T-helper 2 cell (primary cell): Measurements from ENCODE around the gene PRPF6.
"Not testable (repeated sequence)": the region's sequence is repeated elsewhere in the genome, so short reads cannot be mapped to it uniquely, and the experiment has no call there.

Source experiments
- DNase-seq, 5 experiments: peaks; one replicate each; pipeline versions ENCODE4 v3.0.0 to v3.0.0-alpha.2; 2012 to 2022

The PRPF6 gene

DNA sequence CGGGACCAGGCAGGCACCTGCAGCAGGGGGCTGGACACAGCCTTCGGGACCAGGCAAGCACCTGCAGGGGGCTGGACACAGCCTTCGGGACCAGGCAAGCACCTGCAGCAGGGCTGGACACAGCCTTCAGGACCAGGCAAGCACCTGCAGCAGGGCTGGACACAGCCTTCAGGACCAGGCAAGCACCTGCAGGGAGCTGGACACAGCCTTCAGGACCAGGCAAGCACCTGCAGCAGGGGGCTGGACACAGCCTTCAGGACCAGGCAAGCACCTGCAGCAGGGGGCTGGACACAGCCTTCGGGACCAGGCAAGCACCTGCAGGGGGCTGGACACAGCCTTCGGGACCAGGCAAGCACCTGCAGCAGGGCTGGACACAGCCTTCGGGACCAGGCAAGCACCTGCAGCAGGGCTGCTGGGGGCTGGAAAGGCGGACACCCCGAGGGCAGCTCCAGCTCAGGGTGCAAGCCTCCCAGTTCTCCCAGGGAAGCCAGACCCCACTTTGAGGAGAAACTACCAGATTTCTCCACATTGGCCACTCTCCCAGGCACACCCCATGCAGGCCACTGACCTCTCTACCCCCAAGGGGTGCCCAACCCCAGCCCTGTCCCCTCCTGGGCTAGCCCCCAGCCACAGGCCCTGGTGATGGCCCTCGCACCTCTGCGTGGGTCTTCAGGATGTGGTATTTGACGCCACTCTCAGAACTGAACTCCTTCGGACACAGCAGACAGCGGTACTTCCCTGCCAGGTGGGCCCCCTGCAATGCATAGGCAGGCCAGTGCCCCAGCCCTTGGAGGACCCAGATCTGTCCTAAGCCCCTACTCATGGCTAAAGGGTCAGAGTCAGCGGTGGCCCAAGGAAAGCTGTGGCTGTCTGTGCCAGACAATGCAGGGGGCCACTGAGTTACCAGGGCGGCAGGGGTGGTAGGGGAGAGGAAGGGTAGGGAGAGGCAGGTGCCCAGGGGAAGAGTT lies 20.0 kb upstream of the PRPF6 start:
- not testable (repeated sequence) for DNase-seq

DNA sequence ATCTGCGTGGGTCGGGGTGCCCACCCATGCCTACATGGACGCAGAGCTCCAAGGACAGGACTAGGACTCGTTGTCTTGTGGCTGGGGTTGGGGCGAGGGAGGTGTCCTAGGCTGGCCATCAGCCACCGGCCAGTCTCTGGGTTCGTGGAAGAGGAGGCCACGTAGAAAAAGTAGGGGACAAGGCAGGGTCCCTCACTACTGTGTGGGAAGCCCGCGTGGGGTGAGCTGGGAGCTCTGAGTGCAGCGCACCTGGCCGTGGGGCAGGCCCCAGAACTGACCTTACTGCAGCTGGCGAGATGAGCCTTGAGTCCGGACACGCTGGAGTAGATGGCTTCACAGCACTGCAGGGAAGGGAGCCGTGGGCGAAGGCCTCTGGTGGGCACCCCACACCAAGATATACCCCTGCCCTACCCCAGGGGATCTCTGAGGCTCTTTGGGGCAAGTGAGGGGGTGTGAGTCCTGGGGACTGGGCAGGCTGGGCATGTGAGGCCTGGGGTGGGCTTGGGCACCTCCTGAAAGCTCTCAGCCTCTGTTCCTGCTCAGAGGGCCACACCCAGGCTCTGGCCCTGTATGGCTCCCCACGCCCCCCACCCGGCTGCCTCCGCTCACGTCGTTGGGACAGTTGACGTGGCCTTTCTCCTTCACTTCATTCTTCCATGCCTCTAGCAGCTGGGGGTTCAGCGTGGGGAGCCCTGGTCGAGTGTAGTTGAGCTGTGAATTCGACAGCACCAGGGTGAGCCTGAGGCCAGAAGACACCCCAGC lies 19.1 kb upstream of the PRPF6 start:
- DNase-seq, result no peak

DNA sequence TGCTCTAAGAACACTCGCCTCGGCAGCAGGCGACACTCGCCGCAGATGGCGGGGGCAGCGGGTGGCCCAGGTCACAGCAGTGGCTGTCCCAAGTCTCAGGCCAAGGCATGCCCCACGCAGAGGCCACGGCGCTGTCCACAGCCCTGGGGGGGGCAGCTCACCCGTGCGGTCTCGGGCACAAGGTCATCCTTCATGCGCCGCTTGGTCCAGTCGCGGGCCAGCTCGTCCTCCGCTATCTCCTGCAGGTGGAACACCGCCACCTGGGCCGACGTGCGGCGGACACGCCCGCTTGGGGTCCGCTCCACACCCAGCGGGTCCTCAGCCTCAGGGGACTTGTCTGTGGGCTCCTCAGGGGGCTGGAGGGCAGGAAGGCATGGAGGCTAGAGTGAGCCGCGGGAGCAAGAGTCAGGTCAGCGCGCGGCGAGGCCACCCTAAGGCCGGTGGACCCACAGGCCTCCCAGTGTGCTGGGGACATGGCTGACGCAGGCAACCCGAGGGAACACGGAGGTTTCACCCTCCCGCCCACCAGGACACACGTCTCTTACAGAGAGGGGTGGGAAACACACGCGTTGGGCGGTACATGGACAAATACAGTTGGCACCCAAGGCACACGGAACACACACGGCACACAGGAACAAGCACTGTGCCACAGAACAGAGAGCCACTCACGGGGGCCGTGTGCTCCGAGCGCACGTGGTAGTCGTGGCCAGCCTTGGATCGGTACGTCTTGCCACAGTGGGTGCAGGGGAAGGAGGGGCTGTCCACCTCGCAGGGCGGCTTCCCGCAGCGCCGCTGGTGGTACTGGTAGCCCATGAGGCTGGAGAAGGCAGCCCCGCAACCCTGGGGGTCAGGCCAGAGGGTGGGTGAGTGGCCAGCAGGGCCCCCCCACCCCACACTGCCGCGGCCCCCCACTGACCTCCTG lies 18.2 kb upstream of the PRPF6 start:
- DNase-seq, result no peak

DNA sequence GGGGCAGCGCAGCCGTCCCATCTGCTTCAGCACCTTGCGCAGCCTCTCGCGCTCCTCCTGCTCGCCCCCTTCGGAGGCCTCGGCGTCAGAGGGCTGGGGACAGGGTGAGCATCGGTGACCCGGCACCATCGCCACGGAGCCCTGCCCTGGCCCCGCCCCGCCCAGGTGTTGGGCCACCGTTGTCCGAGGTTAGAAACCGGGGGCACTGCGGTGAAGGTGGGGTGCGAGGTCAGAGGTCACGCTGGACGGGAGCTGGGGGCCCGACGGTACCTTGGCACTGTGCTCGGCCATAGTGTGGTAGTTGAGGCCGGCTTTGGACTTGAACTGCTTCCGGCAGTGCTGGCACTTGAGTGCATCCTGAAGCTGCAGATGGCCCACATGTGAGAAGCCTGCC lies 17.6 kb upstream of the PRPF6 start:
- peak in 1 of 5 experiments; percentile 1 for DNase-seq

DNA sequence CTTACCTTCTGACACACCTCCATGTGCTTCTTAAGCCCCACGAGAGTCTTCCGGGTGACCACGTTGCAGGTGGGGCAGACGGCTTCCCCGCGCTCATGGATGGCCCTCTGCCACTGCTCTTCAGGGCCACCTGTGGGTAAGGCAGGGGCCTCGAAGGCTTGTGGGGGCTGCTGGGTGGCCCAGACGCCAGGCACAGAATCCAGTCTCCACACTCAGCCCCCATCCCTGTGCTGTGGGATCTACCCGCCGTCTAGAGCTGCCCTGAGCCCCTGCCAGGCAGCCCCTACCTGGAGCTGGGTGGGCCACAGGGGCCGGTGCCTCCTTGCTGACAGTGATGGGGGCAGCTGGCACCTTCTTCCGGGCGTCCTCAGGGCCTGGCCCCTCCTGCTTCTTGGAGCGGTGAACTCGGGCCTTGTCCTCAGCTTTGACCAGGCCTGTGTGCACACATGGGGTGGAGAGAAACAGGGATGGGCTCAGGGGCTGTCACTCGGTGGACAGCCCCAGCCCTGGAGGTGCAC lies 17.1 kb upstream of the PRPF6 start:
- DNase-seq, result no peak

DNA sequence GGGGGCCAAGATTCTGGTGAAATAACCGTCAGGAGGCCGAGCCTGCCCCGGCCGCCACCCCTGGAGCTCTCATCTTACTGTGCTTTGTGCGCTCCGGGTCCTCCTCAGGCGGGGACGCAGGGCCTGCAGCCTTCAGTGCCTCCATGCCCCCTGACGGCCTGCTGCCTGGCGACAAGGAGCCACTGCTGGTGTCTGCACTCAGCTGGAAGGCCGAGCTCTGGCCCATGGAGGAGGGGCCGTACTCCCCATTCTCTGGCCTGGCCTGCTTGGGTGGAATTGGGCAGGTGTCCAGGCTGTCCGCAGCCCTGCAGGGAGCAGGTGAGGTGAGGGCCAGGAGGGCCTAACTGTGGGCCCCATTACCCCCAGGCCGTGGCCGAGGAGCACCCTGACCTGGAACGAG lies 16.5 kb upstream of the PRPF6 start:
- DNase-seq, result peak in 1 of 5 experiments; percentile 1

DNA sequence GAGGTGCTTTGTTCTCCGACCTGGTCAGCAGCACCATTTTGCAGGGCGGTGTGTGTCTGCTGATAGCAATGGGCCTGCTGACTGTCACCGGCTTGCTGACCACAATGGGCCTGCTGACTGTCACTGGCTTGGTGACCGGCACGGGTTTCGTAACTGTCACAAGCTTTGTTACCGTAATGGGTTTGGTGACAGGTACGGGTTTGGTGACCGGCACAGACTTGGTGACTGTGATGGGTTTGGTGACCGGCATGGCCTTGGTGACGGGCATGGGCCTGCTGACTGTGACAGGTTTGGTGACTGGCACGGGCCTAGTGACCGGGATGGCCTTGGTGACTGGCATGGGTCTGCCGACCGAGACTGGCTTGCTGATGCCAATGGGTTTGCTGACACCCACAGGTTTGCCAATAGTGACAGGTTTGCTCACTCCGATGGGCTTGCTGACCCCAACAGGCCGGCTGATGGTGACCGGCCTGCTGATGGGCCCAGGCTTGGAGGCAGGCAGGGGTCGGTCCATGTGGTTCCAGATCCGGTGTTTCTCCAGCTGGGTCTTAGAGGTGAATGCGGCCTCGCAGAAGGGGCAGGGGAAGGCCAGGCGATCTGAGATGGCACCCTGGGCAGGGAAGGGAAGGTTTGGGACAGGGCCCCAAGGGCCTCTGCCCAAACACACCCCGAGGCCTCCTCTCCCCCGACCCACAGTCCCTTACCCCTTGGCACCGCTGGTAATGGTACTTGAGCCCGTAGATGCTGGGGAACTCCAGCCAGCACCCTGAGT lies 14.6 kb upstream of the PRPF6 start:
- no peak for DNase-seq

DNA sequence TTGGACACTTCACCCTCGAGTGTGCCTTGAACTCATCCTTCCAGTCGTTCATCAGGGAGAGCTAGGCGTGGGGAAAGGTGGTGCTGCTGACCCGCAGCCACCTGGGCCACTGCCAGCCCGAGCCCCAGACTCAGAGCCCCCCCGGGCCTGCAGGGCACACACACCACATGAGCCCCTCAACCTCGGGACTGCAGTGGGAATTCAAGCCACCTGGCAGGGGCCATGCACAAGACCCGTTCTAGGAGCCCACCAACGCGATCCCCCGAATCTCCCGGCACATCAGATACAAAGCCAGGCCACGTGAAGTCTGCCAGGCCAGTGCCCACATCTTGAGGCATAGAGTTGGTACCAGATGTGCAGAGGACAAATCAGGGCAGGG lies 14.0 kb upstream of the PRPF6 start:
- no peak for DNase-seq

DNA sequence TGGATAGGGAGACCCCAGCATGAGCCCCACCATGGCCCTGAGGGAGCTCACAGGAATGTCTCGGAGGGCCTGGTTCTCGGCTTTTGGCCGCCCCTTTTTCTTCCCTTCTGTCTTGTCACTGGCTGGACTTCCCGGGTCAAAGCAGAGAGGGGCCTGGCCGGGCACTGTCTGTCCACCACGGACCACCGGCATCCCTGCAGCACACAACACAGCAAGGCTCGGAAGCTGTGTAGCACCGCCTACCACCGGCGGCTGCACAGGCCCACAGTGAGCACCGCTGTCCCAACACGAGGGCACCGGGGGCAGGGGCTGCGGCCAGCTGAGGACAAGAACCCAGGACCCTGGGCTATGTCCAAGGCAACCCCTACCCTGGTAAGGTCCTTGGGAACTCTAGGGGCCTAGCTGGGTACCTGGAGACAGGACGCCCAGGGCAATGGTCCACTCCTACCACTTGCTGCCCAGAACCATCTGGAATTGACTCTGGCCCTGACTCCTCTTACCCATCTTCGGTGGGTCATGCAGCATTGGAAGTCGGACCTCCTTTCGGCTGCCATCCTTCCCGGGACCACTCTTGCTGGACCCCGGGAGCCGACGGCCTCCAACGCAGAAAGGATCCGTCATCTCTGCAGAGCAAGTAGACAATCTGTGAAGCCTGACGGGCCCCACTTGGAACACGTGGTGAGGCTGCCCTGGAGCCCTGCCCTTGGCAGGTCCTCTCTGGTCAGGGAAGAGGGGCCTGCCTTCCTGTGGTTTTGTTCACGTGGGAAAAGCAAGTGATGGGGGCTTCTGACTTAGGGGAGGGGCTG lies 13.4 kb upstream of the PRPF6 start:
- DNase-seq, result no peak

DNA sequence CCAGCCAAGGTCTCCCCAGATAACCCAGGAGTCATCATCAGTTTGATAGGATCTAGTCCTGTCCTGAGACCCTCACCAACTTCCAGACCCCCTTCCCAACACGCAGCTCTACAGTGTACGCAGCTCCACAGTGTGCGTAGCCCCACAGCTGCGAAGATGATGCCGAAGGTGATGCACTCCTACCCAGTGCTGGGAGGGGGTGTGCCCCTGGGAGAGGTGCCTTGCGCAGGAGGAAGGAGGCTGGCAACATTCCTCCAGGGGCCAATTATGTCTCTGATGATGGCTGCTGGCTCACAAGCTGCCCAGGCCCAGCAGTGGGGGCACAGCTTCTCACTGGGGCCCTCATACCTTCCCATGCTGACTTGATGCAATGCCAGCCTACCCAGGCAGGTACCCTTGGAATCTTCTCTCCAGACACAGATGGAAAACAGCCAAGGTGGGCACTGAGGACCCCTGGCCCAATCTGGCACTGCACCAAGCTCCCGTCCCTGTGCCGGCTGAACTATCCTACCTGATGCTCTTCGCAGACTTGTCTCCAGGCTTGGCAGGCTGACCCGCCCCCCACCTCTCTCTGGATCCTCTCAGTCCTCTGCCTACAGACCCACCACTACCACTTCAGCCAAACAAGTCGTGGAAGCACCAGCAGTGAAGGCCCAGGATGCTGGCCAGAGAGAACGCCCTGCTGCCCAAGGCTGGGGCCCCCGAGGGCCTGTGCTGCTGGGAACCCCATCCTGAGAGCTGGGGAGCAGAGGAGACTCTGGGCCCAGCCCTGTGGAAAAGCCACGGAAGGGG lies 12.6 kb upstream of the PRPF6 start:
- DNase-seq, result no peak

DNA sequence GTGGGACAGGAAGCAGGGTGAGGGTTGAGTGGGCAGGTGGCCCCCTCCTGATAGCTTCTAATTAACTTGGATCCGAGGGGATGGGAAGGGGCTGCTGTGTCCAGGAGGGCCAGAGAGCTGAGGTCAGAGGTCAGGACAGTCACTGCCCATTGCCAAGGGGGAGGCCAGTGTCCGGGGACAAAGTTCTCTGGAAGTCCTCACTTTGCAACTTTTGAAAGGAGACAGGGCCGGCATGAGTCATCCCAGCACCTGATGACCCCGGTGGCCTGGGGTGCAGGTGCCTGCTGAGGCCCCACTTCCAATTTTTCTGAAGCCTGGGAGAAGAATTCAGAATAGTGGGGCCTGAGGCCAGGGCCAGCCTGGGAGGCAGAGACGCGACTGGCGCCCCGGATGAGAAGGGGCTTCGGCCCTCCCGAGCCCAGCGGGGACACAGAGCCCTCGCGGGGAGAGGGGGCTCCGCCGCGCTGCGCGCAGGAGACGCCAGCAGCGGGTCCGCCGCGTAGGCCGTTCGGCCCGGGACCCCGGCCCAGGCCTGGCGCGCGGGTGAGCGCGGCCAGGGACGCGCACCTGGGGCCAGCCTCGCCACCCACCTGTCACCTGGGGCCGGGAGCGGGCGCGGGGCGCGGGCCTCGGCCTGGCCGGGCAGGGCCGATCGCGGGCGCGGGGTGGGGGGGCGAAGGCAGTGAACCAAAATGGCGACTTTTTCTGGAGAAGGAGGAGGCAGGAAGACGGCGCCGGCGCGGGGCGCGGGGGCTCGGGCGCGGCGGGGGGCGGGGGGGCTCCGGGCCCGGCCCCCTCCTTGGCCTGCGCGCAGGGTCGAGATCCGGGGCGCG lies 11.8 kb upstream of the PRPF6 start:
- peak in 2 of 5 experiments; percentile 31 to 40 for DNase-seq

DNA sequence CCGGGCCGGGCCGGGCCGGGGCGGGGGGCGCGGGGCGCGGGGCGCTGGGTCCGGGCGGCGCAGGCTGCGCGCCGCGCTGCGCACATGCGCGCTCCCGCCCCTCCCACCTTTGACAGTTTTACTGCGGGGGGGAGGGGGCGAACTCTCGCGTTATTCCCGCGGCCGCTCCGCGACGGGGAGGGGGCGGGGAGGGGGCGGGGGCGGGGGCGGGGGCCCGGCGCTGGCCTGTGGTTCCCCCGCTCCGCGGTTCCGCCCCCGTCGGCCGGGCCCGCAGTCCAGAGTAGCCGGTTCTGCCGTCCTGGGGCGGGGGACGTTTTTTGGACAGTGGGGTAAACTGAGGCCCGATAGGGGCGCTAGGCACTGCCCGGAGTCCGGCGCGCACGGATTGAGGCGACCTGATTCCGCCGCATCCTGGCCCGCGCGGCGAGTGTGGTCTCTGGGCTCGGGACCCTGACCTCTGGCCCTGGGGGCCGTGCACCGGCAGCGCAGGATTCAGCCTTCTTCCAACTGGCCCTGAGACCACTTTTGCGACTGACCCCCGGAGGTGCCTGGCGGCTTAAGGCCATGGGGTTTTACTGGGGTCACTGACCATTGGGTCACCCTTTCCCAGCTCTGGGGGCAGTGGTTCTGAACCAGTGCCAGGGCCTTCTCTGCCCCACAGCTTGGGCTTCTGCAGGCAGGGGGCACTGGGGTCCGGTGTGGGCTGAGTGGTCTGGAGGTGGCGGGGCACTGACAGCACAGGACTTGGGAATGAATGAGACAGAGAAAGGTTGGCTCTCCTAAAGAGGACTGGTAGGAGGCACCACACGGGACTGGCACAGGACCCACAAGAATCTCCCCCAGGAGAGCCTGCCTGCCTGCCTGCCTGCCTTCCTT lies 10.9 kb upstream of the PRPF6 start, which contains the start of gene ZNF512B:
TSS of gene ZNF512B (minus strand) at position 93 of the 876 bp plus-strand sequence. CDS start 1,980 bp downstream, outside the sequence.
- DNase-seq, result peak in 3 of 5 experiments; percentile 28 to 83 (median 62)

DNA sequence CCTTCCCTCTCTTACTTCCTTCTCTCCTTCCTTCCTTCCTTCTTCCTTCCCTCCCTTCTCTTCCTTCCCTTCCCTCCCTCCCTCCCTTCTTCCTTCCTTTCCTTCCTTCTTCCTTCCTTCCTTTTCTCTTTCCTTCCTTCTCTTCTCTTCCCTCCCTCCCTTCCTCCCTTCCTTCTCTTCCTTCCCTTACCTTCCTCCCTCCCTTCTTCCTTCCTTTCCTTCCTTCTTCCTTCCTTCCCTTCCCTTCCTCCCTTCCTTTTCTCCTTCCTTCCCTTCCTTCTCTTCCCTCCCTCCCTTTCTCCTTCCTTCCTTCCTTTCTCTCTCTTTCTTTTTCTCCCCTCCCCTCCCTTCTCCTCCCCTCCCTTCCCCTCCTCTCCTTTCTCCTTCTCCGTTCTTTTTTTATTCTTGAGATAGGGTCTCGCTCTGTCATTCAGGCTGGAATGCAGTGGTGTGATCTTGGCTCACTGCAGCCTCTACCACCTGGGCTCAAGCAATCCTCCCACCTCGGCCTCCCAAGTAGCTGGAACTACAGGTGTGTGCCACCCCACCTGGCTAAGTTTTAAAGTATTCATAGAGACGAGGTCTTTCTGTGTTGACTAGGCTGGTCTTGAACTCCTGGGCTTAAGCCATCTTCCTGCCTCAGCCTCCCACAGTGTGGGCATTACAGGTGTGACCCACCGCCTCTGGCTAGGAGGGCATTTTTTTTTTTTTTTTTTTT lies 10.1 kb upstream of the PRPF6 start:
- no peak for DNase-seq

DNA sequence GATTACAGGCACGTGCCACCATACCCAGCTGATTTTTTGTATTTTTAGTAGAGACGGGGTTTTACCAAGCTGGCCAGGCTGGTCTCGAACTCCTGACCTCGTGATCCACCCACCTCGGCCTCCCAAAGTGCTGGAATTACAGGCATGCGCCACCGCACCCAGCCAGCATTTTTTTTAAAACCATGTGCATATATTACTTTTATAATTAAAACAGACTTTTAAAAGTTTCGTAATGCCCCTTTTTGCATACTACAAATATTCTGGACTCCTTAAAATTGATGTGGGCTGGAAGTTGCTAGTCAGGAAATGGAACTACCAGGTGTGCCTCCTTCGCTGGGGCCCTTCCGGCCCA lies 9.0 kb upstream of the PRPF6 start:
- not testable (repeated sequence) for DNase-seq

DNA sequence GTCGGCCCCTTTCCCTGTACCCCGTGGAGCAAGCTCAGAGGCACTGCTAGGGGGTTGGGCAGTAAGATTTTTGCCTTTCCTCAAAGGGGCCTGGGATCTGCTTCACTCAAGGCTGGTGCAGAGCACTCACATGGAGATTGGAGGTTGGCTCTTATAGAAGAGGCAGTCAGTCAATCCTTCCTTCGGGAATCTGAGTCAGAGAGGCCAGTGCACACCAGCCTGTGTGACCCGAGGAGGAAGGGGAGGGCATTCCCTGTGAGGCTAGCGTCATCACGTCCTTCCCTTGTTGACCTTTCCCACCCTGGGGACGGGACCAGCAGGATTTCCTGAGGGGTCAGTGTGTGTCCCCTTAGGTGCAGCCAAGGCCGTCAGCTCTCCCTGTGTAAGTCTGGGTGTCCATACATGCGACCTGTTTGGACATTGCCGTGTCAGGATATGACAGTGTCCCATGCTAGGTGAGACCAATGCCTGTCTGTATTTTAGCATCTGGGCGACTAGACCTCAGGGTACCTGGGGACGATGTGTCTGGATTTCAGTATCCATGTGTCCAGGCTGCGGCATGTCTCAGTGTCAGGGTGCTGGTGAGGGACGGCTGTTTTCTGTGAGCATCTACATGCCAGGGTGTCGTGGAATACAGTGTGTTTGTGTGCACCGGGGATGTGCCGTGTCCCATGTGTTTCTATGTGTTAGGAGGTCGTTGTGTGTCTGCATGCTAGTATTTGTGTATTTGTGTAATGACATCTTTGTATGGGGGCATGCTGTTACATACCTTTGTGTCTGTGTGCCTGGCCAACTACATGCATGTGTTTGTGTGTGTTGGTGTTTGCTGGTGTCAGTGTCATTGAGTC lies 8.4 kb upstream of the PRPF6 start:
- no peak for DNase-seq

DNA sequence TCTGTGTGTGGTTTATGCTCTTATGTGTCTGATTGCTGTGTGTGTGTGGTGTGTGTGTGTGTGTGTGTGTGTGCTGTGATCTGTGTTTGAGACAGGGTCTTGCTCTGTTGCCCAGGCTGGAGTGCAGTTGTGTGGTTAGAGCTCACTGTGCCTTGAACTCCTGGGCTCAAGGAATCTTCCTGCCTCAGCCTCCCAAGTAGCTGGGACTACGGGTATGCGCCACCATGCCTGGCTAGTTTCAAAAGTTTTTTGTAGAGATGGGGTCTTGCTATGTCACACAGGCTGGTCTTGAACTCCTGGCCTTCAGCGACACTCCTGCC lies 7.8 kb upstream of the PRPF6 start:
- no peak for DNase-seq
